GM23338 (cell line): ENCODE measurements around the gene ANAPC2. TPM values are rescaled to one million over a fixed set of nuclear protein-coding genes. Genes with fewer than 3 reads are reported as not detected.

Source experiments
- ATAC-seq: fragments of 200-7000 bp; cut with Tn5 transposase; 3 replicates; pipeline ENCODE4 v1.9.1; 2020
- DNase-seq: peaks from one replicate; pipeline ENCODE4 v3.0.0-alpha.2; 2015; ENCODE audit warnings: low spot score
- H2AFZ ChIP-seq: fragments of 200-600 bp; sonication (generic); 2 replicates; pipeline ENCODE4 v1.8.0; 2016; ENCODE audit warnings: antibody characterized with exemption, mild to moderate bottlenecking, moderate library complexity
- H3F3A ChIP-seq: fragments of 200-600 bp; sonication (generic); replicated peaks from 2 replicates; pipeline ENCODE4 v1.8.0; 2017; ENCODE audit warnings: antibody characterized with exemption, mixed run types, low read depth
- H3K27ac ChIP-seq: fragments of 200-600 bp; sonication (generic); 2 replicates; pipeline ENCODE4 v1.6.1; 2016; ENCODE audit warnings: low read depth
- H3K27me3 ChIP-seq: fragments of 200-600 bp; sonication (generic); 2 replicates; pipeline ENCODE4 v1.8.0; 2016; ENCODE audit warnings: mild to moderate bottlenecking, mixed run types, moderate library complexity; ENCODE audit not compliant: insufficient read depth
- H3K36me3 ChIP-seq: fragments of 200-600 bp; sonication (generic); 2 replicates; pipeline ENCODE4 v1.8.0; 2016; ENCODE audit warnings: mild to moderate bottlenecking; ENCODE audit not compliant: insufficient read depth
- H3K4me1 ChIP-seq: fragments of 200-600 bp; sonication (generic); 2 replicates; pipeline ENCODE4 v1.8.0; 2016; ENCODE audit warnings: mild to moderate bottlenecking, moderate library complexity; ENCODE audit not compliant: insufficient read depth
- H3K4me2 ChIP-seq: fragments of 200-600 bp; sonication (generic); 2 replicates; pipeline ENCODE4 v1.7.1; 2017; ENCODE audit warnings: mixed run types
- H3K4me3 ChIP-seq: fragments of 200-600 bp; sonication (generic); 2 replicates; pipeline ENCODE4 v1.6.1; 2016; ENCODE audit warnings: mixed run types
- H3K79me2 ChIP-seq: fragments of 200-600 bp; sonication (generic); replicated peaks from 2 replicates; pipeline ENCODE4 v1.8.0; 2017; ENCODE audit warnings: mild to moderate bottlenecking; ENCODE audit not compliant: insufficient read depth
- H3K9me2 ChIP-seq: fragments of 200-600 bp; sonication (generic); 2 replicates; pipeline ENCODE4 v1.8.0; 2017; ENCODE audit not compliant: insufficient read depth
- H4K20me1 ChIP-seq: fragments of 200-600 bp; sonication (generic); replicated peaks from 2 replicates; pipeline ENCODE4 v1.8.0; 2017; ENCODE audit warnings: mild to moderate bottlenecking; ENCODE audit not compliant: insufficient read depth
- H3K27ac Mint-ChIP-seq: 2 replicates; pipeline ENCODE4 v1.8.0; 2020; ENCODE audit warnings: inconsistent platforms, mild to moderate bottlenecking, moderate library complexity, mixed read lengths
- H3K27me3 Mint-ChIP-seq: 3 replicates; pipeline ENCODE4 v1.8.0; 2022; ENCODE audit warnings: low read depth, mild to moderate bottlenecking, moderate library complexity, mixed read lengths, inconsistent platforms; ENCODE audit not compliant: insufficient read depth, poor library complexity
- H3K36me3 Mint-ChIP-seq: 3 replicates; pipeline ENCODE4 v1.8.0; 2021; ENCODE audit warnings: low read depth, mild to moderate bottlenecking, inconsistent platforms, moderate library complexity, mixed read lengths
- H3K4me1 Mint-ChIP-seq: 3 replicates; pipeline ENCODE4 v1.8.0; 2020; ENCODE audit warnings: mild to moderate bottlenecking, inconsistent platforms, mixed read lengths
- H3K4me3 Mint-ChIP-seq: 3 replicates; pipeline ENCODE4 v1.8.0; 2021; ENCODE audit warnings: moderate library complexity, mild to moderate bottlenecking, inconsistent platforms, mixed read lengths
- H3K9me3 Mint-ChIP-seq: 3 replicates; pipeline ENCODE4 v1.8.0; 2020; ENCODE audit warnings: moderate library complexity, mild to moderate bottlenecking, inconsistent platforms, mixed read lengths
- CREB1 ChIP-seq: fragments of 250-450 bp; sonication (Bioruptor Pico); IDR thresholded peaks from 2 replicates; pipeline ENCODE4 v1.5.0; 2020; ENCODE audit warnings: low read depth, mild to moderate bottlenecking, moderate library complexity
- CTCF ChIP-seq, 2 experiments: fragments of 200-600 bp in 1 of 2; sonication (generic) in 1 of 2; conservative IDR thresholded peaks; 2 replicates each; pipeline versions ENCODE4 v1.5.1 to v1.6.1; 2016 to 2017; ENCODE audit warnings: antibody characterized with exemption in 2 of 2, low read depth in 2 of 2, mild to moderate bottlenecking in 2 of 2, moderate library complexity in 1 of 2
- ETS1 ChIP-seq: IDR thresholded peaks from 2 replicates; pipeline ENCODE4 v1.6.1; 2016; ENCODE audit warnings: antibody characterized with exemption
- EZH2 ChIP-seq: fragments of 200-600 bp; sonication (generic); IDR thresholded peaks from one replicate; pipeline ENCODE4 v1.8.0; 2017; ENCODE audit warnings: antibody characterized with exemption, mild to moderate bottlenecking, low read depth; ENCODE audit not compliant: unreplicated experiment
- EZH2phosphoT487 ChIP-seq: fragments of 200-600 bp; sonication (generic); IDR thresholded peaks from one replicate; pipeline ENCODE4 v1.8.1; 2018; ENCODE audit warnings: antibody characterized with exemption; ENCODE audit not compliant: unreplicated experiment
- JUNB ChIP-seq: IDR thresholded peaks from one replicate; pipeline ENCODE4 v1.6.1; 2016; ENCODE audit warnings: antibody characterized with exemption; ENCODE audit not compliant: unreplicated experiment
- NANOG ChIP-seq: IDR thresholded peaks from 2 replicates; pipeline ENCODE4 v1.6.1; 2016; ENCODE audit warnings: antibody characterized with exemption, borderline replicate concordance
- POLR2AphosphoS5 ChIP-seq: IDR thresholded peaks from 2 replicates; pipeline ENCODE4 v1.6.1; 2016; ENCODE audit warnings: antibody characterized with exemption, low read depth
- REST ChIP-seq: IDR thresholded peaks from one replicate; pipeline ENCODE4 v1.6.1; 2018; ENCODE audit warnings: antibody characterized with exemption; ENCODE audit not compliant: unreplicated experiment
- STAT1 ChIP-seq: IDR thresholded peaks from one replicate; pipeline ENCODE4 v1.6.1; 2016; ENCODE audit warnings: antibody characterized with exemption; ENCODE audit not compliant: unreplicated experiment
- ZNF114 ChIP-seq: fragments of 250-450 bp; sonication (Bioruptor Pico); IDR thresholded peaks from 2 replicates; pipeline ENCODE4 v1.5.0; 2020; ENCODE audit warnings: mild to moderate bottlenecking, moderate library complexity
- ZNF331 ChIP-seq: fragments of 250-450 bp; sonication (Bioruptor Pico); IDR thresholded peaks from 2 replicates; pipeline ENCODE4 v1.5.0; 2020; ENCODE audit warnings: low read depth, mild to moderate bottlenecking, moderate library complexity
- ZNF462 ChIP-seq: fragments of 250-450 bp; sonication (Bioruptor Pico); IDR thresholded peaks from 2 replicates; pipeline ENCODE4 v1.5.0; 2020; ENCODE audit warnings: mild to moderate bottlenecking, moderate library complexity
- polyA plus RNA-seq: library from polyadenylated mRNA; unstranded; fragments of >200 nt; fragmentation: Nextera tagmentation; extraction: Ambion mirVana; gene quantifications from 2 replicates; pipeline ENCODE4 v1.2.1, GENCODE V29; 2016
- total RNA-seq: library from RNA; depleted of rRNA; stranded (reverse); fragments of >200 nt; shearing (Covaris generic); gene quantifications from 2 replicates; pipeline ENCODE4 v1.2.3, GENCODE V29; 2014

ANAPC2 gene
- total and polyA plus RNA-seq, 2 experiments from 2014 or later = 16.4 to 42.9 TPM

GRCh38 chr9:137170486-137171148 lies 17.7 kb downstream of the ANAPC2 start:
- peaks cover 54% of the 10 kb centered on the region for H3K27me3 Mint-ChIP-seq

More at GRCh38 chr9:137170486-137171148, 17.7 kb downstream of the ANAPC2 start:
- Histone ChIP-seq H3K36me3 (no peaks in the 10 kb centered on the region), H3F3A (no peaks in the 10 kb centered on the region), H3K4me3 (peak overlapping the region; percentile 55; the same call in 1 of the 2 replicates), H3K9me2 (no peaks in the 10 kb centered on the region), H2AFZ (no peak overlapping the region), H4K20me1 (no peaks in the 10 kb centered on the region), H3K27ac (no peak overlapping the region), H3K79me2 (no peaks in the 10 kb centered on the region), H3K27me3 (peaks cover 61% of the 10 kb centered on the region), H3K4me1 (no peaks in the 10 kb centered on the region; the same call in 1 of the 2 replicates), H3K4me2 (peak overlapping the region; percentile 82; the same call in 1 of the 2 replicates)
- no peak overlapping the region; the same call in 2 of the 3 replicates for H3K4me3 Mint-ChIP-seq
- no peaks in the 10 kb centered on the region for H3K9me3 Mint-ChIP-seq
- TF ChIP-seq JUNB (no peak), POLR2AphosphoS5 (no peak), EZH2 (no peak), STAT1 (no peak), ZNF462 (CRISPR knock-in tag) (no peak), CREB1 (CRISPR knock-in tag) (no peak), ZNF331 (CRISPR knock-in tag) (no peak), NANOG (no peak), REST (no peak), EZH2phosphoT487 (no peak), CTCF (conservative IDR thresholded peaks at IDR 0.05; ENCODE audit: low read depth in 2 of 2) (no peak), ZNF114 (CRISPR knock-in tag) (no peak), ETS1 (no peak)
- H3K4me1 Mint-ChIP-seq = peaks cover 5% of the 10 kb centered on the region; the same call in 2 of the 3 replicates
- no peaks in the 10 kb centered on the region for H3K36me3 Mint-ChIP-seq
- no peak overlapping the region for H3K27ac Mint-ChIP-seq
- DNase-seq (peak; percentile 6), ATAC-seq (no peak)
